Coronary artery (tissue), 2 donors: ENCODE data around the gene IMMP2L.

ENCODE experiments used
- DNase-seq: peaks from one replicate; pipeline ENCODE4 v3.0.0-alpha.2; 2017; ENCODE audit warnings: low spot score
- H3K27ac ChIP-seq, 2 donors: fragments of 200-600 bp; sonication (generic); one replicate each; pipeline ENCODE4 v1.5.1; 2016 to 2019
- H3K4me3 ChIP-seq: fragments of 200-600 bp; sonication (generic); 2 replicates; pipeline ENCODE4 v1.5.1; 2016; ENCODE audit warnings: mild to moderate bottlenecking, moderate library complexity
- TF ChIP-seq, protein P1 (sequence below): fragments of 200-600 bp; sonication (generic); IDR thresholded peaks from one replicate; pipeline ENCODE4 v1.5.1; 2019; ENCODE audit warnings: antibody characterized with exemption

IMMP2L gene

DNA sequence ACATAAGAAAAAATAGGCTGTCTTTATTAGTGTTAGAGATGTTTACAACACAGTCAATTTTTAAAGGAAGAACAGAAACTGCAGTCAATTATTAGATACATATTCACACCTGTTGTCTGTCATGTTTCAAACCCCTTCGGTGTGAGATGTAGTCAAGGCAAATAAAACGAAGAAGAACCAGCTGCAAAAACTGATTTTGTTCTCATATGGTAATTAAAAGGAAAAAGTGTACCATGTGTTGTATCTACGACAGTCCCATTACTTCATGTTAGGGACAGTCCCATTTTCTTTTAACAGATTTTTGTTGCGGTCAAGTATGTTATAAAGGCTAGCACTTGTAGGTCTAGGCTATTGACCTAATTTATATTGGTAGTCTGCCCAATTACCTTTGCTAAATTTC lies 321.9 kb downstream of the IMMP2L start:
- DNase-seq: no peak
- Histone ChIP-seq H3K4me3 (no peak overlapping the region), H3K27ac (no peak overlapping the region)
- TF ChIP-seq, protein P1, sequence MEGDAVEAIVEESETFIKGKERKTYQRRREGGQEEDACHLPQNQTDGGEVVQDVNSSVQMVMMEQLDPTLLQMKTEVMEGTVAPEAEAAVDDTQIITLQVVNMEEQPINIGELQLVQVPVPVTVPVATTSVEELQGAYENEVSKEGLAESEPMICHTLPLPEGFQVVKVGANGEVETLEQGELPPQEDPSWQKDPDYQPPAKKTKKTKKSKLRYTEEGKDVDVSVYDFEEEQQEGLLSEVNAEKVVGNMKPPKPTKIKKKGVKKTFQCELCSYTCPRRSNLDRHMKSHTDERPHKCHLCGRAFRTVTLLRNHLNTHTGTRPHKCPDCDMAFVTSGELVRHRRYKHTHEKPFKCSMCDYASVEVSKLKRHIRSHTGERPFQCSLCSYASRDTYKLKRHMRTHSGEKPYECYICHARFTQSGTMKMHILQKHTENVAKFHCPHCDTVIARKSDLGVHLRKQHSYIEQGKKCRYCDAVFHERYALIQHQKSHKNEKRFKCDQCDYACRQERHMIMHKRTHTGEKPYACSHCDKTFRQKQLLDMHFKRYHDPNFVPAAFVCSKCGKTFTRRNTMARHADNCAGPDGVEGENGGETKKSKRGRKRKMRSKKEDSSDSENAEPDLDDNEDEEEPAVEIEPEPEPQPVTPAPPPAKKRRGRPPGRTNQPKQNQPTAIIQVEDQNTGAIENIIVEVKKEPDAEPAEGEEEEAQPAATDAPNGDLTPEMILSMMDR: no peak

DNA sequence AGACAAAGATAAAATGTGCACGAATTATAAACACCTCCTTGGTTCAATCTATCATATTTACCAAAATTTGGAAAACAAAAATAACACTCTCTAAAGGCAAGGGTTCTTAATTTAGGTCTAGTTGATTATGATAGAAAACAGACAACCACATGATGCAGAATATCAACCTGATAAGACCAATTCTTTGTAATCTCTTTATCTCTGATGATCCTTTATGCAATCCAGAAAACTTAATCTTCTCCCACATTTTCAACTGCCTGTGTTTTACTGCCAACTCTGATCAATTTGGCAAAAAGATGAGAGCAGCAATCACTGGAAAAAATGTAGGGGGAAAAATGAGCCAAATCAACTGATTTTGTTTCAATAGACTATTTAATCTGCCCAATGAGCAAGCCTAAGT lies 322.9 kb downstream of the IMMP2L start:
- Histone ChIP-seq H3K27ac (no peak overlapping the region), H3K4me3 (peak overlapping the region; percentile 57)
- DNase-seq: no peak
- TF ChIP-seq, protein P1: no peak

DNA sequence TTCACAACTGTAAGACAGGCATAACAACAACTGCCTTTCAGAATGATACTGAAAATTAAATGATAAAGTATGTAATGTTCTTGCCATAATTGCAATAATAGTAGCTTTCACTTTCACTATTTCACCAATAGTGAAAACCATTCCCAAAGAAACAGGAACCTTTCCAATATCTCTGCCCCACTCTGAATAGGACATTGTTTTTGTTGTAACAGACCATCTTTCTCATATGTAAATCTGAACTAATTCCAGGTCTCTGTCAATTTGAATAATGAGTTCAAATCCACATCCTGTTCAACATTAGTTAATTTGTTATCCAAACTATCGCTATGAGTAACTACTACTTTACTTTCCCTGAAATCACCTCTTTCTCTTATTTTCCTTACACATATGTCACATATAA lies 323.4 kb downstream of the IMMP2L start:
- DNase-seq: no peak
- H3K27ac ChIP-seq: no peak overlapping the region
- TF ChIP-seq, protein P1: no peak
- H3K4me3 ChIP-seq: peak overlapping the region; percentile 57

DNA sequence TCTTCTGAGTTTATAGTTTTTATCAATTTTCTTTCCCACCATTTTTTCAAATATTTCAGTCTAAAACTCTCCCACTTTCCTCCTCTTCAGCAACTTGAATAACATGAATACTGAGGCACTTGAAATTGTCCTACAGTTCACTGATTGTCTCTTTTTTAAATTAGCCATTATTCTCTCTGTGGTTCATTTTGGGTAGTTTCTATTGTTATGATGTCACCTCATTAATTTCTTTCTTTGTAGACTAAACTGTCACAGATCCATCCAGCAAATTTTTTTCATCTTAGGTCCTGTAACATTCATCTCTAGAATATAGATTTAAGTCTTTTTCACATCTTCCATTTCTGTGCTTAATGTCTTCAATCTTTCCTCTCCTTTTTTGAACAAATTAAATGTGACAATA lies 326.6 kb downstream of the IMMP2L start:
- no peak for DNase-seq

DNA sequence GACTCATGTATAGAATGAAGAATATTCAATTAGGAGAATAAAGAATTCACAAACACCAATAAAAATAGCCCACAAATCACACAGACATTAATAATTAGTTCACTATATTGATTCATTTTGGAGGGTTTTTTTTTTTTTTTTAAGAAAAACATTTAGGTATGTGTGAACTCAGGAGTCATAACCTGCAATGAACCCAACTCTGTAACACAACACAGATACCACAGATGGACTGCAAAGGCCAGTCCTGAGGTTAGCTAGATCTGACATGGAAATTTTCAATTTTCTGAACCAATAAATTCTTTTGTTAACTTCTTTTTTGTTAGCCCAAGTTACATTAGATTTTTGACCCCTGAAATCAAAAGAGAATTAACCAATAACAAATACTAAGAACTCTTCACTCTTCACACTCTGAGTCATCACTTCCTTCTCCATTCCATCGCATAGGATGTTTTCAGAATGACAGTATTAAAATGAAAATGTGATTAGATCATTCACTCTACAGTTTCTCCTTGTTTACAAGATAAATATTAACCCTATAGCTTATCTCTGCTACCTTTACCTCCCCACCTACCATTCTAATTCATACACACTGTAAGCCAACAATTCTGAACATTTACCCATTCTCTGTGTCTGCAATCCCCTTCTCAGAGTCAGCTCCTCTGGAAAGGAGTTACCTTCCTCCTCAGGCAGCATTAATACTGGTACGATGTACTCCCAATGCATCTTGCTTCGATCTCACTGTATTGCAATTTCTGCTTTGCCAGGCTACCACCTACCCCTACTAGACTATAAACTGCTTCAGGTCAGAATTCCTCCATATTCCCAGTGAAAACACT lies 329.8 kb downstream of the IMMP2L start:
- H3K4me3 ChIP-seq: no peak overlapping the region
- no peak for DNase-seq
- H3K27ac ChIP-seq: no peak overlapping the region
- TF ChIP-seq, protein P1: no peak

More for the DNA sequence above, 326.6 kb downstream of the IMMP2L start:
- TF ChIP-seq, protein P1: no peak
- H3K27ac ChIP-seq: no peak overlapping the region
- no peak overlapping the region for H3K4me3 ChIP-seq

DNA sequence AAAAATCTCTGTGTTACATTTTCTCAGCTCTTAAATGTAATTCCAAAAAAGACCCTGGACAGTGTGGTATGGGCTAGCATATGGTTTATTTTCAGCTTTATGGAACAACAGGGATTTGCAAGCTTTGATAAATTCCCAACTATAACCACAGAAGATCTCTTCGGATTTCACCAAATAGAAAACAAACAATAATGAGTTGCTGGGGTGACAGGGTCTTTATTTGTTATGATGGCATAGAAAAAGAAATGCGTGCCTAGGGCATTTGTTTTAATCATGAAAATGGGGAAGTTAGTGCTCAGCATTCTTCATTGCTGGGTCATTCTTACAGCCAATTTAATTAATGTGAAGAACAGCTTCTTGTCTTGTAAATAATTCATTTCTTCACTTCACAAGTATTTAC lies 332.4 kb downstream of the IMMP2L start:
- no peak for DNase-seq
- no peak overlapping the region for H3K4me3 ChIP-seq
- TF ChIP-seq, protein P1: no peak

DNA sequence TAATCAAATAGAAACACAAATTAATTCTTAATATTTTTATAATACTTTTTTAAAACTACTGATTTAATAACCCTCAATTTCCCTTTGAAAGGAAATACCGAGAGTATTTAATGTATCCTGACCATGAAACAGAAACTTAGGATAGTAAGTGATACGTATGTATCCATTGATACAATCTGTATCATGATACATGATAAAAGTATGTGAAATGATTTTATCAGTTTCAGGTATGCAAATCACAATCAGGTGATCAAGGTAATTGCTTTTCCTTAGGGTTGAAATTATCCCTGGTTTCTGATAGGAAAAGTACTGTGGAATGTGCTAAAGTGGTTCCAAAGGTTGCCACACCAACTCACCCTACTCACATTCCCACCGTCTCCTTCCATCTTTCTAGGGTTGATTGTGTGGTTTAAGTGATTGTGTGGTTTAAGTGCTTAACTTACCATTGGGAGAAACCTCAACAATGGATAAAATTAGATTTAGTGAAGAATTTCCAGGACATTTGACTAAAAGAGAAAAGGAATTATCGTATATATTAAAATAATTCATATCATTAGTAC lies 333.0 kb downstream of the IMMP2L start:
- DNase-seq: no peak
- TF ChIP-seq, protein P1: no peak
- Histone ChIP-seq H3K27ac (no peak overlapping the region), H3K4me3 (no peak overlapping the region)

More for the DNA sequence above, 332.4 kb downstream of the IMMP2L start:
- no peak overlapping the region for H3K27ac ChIP-seq
